Endothelial cell of hepatic sinusoid (primary cell): Measurements from ENCODE around the gene LDLRAD4.
"Not testable (repeated sequence)": the region's sequence is repeated elsewhere in the genome, so short reads cannot be mapped to it uniquely, and the experiment has no call there.

Source experiments
- in situ Hi-C: cut with HindIII; loops from 2 replicates; pipeline ENCODE4 v1.10.0; 2017; ENCODE audit warnings: low sequenced_read_pairs

The LDLRAD4 gene

DNA sequence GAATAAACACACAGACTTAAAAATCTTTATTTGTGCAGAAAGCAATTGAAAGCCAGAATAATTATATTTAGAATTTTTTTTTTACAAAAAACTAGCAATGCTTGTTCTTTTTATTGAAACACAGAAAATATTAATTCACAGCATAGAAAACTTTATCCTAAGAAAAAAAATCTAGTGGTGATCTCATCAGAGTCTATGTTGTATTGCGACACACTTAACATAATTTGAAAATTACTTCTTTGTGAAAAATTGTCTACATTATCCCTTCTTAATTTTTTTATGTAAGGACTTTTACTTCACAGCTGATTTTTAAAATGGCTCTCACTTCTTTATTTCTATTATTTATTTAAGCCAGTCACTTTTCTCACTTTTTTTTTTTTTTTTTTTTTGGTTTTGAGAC is 103.4 kb downstream of the LDLRAD4 start:
- in situ Hi-C loops = no loop called here

DNA sequence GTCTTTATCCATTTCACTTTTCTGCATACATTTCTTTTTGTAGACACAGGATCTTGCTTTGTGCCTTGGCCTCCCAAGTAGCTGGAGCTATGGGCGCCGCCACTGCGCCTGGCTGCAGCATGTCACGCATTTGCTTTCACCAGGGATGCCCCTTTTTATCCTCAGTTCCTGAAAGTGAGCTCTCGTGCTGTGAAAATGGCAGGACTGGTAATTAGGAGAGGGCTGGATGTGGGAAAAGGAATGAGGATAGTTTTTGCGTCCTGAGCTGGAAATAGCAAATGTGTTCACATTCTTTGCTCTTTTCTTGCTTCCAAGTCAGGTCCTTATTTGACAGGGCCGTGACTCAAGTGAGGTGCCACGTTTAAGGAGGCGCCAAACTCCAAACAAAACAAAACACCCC is 104.6 kb downstream of the LDLRAD4 start:
- in situ Hi-C loops = no loop called here

DNA sequence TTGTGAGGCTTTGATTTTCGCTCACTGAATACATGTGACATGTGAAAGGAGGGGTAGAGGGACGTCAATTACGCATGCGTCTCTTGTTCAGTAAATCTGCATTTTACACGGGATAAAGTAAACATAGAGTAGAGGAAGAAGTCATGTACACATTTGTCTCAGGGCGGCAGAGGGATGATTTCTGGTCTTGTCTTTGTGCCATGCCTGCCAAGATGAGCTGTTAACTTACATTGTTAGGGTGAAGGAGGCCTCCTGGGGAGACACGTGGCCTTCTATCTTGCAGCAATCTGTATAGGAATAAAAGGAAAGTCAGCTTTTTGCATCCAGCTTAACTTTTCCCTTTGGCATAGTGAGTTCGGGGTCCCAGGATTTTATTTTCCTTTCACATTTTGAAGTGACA is 106.3 kb downstream of the LDLRAD4 start:
- in situ Hi-C loops = no loop called here

DNA sequence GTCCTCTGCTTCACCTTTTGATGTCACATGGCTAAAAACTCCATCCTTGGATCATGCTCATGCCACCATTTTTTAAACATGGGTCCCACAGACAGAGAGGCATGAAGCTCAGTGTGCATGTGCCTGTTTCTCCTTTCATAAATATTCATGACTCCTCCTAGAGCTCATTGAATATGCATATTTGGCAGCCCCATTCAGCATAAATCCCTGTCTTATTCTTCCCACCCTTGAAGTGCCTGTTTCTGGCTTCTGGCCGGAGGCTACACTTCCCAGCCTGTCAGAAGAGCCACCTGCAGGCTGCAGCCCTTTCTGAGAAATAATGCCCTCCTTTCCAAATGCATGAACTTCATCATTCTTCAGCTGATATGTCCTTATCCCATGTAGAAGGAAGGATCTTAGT is 109.7 kb downstream of the LDLRAD4 start:
- in situ Hi-C loops = no loop called here

DNA sequence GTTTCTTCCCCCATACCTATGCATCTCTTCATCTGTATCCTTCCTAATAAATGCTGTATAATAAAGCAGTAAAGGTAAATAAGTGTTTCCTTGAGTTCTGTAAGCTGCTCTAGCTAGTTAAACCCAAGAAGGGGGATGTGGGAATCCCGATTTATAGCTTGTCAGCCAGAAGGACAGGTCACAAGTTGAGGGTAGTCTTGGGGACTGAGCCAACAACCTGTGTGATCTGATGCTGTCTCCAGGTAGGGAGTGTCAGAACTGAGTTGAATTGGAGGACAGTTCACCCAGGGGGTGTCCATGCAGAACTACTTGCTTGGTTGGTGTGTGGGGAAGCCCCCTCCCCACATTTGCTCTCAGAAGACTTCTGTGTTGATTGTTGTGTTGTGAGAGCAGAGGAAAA is 112.4 kb downstream of the LDLRAD4 start:
- in situ Hi-C loops = no loop called here

DNA sequence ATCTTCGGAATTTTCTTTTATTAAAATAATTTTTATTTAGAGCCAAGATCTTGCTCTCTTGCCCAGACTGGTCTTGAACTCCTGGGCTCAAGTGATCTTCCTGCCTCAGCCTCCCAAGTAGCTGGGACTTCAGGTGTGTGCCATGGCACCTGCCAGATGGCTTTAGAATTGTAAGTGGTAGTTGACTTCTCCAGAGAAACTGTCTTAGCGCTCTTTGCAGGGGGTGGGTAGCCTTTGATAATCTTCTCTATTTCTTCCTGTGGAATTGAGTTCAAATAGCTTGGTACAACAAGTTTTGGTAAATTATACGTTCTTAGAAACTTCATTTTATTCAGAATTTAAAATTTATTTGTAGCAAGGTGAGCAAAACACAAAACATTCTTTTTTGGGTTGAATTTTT is 113.3 kb downstream of the LDLRAD4 start:
- in situ Hi-C loops = no loop called here

DNA sequence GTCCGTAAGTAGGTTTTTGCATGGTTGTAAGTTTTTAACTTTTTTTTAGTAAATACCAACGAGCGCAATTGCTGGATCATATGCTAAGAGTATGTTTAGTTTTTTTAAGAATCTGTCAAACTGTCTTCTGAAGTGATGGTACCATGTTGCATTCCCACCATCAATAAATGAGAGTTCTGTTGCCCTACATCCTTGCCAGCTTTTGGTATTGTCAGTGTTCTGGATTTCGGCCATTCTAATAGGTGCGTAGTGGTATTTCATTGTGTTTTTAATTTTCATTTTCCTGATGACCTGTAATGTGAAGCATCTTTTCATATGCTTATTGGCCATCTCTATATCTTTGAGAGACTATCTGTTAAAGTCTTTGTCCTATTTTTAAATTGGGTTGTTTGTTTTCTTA is 114.3 kb downstream of the LDLRAD4 start:
- in situ Hi-C loops = no loop called here

DNA sequence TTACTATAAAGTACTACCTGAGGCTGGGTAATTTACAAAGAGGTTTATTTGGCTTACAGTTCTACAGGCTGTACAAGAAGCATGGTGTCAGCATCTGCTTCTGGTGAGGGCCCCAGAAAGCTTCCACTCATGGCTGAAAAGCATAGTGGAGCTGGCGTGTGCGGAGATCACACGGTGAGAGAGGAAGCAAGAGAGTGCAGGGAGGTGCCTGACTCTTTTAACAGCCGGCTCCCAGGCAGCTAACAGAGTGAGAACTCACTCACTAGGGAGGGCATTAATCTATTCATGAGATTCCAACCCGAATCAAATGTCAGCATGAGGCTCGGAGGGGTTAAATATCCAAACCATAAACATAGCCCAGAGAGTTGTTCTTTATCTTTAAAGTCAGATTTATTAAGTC is 117.3 kb downstream of the LDLRAD4 start:
- in situ Hi-C loops = loop anchor here (5.0 kb wide), 1 partner anchor 46 kb away; no protein-coding TSS in a partner anchor

DNA sequence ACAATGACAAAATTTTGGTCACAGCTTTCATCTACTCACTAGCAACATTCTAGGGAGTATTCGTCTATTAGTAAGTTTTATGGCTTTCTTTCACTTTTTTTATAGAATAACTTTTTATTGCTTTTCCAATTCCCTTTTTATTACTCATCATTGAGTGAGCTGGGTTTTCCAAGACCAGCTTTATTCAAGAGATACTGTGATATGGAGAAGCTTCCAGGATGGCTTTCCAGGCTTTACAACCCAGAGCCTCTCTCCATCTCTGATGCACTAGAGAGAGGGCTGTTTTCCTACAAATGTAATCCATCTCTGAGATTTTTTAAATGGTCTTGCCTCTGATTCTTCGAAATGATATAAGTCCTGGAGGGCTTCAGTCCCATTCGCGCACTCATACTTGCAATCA is 118.3 kb downstream of the LDLRAD4 start:
- in situ Hi-C loops = loop anchor here (5.0 kb wide), 1 partner anchor 45 kb away; no protein-coding TSS in a partner anchor

DNA sequence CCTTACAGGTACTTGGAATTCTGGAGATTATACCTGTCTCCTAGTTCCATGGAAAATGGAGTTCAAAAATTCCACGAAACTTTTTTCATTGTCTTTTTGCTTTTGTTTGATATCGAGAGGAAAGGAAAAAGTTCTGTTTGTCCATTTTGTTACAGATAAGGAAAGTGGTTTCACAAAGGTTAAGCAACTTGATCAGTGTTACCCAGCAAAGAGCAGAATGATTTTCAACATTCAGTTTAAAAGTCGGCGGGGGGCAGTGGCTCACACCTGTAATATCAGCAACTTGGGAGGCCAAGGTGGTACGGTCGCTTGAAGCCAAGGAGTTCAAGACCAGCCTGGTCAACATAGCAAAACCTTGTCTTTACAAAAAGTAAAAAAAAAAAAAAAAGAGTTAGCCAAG is 118.8 kb downstream of the LDLRAD4 start:
- in situ Hi-C loops = loop anchor here (5.0 kb wide), 1 partner anchor 45 kb away; no protein-coding TSS in a partner anchor

DNA sequence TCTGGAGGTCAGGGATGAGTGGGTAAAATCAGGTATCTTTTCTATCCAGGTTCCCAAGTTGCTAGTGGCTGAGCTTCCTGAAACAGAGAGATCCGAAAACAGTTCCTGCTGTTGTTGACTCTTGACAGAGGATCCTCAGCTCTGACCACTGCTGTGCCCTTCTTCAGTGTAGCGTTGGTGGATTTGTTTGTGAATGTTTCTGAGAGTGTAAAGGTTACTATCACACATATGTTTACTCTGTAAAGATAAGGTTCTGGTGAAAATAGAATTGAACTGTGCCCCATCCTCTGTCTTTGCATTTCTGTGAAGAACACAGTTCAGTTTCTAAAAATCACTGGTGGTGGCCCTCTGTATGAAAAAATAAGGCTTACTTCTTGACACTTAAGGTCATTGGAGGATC is 119.8 kb downstream of the LDLRAD4 start:
- in situ Hi-C loops = loop anchor here (5.0 kb wide), 1 partner anchor 44 kb away; no protein-coding TSS in a partner anchor

DNA sequence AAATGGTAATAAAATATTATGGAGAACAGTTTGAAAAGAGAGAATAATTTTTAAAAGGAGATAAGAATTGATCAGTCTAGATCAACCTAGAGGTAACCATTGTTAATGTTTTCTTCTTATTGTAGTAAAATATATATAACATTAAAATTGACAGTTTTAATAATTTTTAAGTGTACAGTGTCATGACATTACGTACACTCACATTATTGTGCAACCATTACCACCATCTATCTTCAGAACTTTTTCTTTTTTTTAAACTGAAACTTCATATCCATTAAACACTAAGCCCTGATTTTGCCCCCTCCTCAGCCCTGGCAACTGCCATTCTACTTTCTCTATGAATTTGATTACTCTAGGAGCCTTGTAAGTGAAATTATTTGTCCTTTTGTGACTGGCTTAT is 121.1 kb downstream of the LDLRAD4 start:
- in situ Hi-C loops = loop anchor here (5.0 kb wide), 1 partner anchor 43 kb away; no protein-coding TSS in a partner anchor

DNA sequence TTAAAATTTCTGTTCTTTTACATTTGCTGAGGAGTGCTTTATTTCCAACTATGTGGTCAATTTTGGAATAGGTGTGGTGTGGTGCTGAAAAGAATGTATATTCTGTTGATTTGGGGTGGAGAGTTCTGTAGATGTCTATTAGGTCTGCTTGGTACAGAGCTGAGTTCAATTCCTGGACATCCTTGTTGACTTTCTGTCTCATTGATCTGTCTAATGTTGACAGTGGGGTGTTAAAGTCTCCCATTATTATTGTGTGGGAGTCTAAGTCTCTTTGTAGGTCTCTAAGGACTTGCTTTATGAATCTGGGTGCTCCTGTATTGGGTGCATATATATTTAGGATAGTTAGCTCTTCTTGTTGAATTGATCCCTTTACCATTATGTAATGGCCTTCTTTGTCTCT is 127.9 kb downstream of the LDLRAD4 start:
- in situ Hi-C loops = not testable (repeated sequence)

DNA sequence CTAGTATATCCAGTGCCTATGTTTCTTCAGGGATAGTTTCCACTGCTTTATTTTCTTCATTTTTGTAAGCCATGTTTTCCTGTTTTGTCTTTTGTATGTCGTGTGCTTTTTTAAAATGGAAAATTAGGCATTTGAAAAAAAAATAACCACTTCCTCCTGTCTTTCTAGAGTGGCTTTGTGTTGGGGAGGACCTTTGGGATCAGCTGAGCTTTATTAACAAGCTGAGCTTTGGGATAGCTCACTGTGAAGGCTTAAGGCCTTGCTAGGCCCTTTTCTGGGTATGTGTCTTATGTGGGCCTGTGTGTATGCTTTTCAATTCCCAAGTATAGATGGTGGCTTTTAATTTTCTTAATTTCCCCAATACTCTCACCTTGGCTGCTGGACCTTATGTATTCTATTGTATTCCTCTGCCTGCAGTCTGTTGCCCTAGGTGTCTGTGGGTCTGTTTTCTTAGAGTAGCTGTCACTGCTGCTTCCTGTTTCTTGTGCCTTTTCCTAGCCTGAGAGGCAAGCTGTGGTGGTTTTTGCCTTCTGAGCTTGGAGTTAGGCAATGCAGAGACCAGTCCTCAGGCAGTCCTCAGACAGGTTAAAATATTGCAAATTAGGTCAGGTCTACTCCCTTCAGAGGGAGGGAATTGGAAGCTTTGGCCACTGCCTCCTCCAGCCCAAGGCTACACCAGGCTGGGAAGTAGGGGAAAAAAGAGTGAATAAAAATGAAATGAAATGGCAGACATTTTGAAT is 134.7 kb downstream of the LDLRAD4 start:
- in situ Hi-C loops = no loop called here

DNA sequence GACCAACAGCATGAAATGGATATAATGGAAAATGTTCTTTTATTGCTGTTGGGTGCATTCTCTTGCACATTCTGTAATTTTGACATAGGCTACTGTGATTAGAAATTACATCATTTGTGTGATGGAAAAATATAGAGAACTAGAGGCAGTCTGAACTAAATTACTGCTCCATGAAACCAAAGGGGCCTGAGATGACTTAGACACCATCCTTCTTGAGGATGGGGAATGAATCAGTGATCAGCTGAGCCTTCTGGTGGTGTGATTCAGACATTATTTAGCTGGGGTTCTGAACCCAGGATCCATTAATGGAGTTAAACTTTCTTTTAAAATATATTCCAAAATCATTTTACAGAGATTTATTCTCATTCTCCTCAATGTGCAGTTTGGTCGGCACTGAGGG is 135.8 kb downstream of the LDLRAD4 start:
- in situ Hi-C loops = no loop called here

DNA sequence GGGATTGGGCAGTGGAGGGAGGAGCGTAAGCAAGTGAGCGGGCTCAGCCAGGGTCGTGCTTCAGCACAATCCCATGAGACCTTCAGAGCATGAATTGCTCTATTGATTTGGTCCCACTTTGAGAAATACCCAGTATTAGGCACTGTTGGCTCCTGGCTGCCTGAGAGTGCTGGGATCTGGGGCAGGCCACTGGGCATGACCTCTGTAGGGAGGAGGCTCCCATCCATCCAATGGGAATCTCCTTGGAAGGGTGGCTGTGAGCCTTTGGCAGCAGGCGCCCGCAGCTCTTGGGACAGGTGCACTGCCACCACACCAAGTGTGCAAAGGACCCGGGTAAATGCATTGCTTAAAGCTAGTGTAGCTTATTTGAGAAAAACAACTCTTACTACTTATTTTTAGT is 137.5 kb downstream of the LDLRAD4 start:
- in situ Hi-C loops = no loop called here

DNA sequence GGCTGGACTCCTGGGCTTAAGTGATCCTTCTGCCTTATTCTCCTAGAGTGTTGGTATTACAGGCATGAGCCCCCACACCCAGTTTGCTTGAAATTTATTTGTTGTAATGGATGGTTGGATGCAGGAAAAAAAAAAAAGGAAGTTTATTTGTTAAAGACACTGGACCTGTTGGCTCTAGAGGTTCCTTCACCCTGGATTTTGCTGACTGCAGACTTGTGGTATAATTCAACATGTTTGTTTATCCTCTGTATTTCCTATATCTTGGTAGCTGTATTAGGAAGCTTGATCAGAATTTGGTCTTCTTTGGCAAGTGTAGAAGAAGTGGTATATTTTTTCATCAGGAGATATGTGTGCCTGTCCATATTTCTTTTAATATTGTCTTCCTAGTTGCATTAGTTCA is 138.7 kb downstream of the LDLRAD4 start:
- in situ Hi-C loops = no loop called here

DNA sequence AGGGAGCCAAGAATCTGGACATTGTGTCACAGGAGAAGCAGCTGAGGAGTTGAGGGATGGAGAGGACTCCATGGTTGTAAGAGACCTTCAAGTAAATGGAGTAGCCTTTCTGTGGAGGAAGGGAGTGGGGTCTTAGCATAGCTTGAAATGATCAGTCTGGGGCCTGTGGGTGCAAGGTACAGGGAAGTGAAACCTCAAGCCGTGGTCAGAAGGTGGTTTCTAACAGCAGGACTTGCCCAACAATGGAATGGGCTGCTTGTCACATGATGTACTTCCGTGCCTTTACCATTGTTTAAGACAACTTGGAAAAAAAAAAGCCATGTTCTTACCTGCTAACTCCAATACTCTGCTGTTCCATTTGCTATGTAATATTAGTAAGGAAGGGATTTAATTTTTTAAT is 140.7 kb downstream of the LDLRAD4 start:
- in situ Hi-C loops = no loop called here

DNA sequence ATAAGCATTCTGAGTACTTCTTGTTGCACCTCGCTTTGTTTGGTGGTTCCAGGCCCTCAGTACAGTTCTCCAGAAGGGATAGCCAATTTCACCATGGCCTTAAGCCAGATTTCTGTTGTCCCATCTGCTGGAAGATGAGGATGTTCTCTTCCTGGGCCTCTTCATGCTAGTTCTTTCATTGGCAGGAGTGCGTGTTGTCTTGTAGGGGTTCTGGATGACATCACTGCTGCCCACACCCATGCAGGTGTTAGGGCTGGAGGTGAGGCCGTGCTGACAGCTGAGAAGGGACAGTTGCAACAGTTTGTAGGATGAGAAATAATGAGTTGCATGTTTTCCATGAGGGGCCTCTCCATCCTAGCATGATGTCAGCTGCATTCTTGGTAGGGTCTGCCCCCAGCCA is 142.9 kb downstream of the LDLRAD4 start:
- in situ Hi-C loops = no loop called here

DNA sequence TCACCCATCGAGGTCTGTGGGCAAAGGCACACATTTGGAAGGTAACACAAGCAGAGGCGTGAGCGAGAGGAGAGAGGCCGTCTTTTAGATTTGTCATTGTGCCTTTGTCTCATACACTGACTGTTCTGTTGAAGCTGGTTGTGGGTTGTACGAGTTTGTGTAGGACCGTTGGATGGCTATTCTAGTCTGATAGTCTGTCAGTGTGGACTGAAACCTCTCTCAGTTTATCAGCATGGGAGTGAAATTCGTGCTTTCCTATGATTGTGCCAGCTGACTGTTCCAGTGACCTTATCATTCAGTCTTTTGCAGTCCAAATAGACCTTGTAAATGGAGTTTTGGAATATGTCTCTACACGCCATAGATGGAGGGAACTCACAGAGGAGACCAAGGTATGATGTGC is 143.5 kb downstream of the LDLRAD4 start:
- in situ Hi-C loops = no loop called here

DNA sequence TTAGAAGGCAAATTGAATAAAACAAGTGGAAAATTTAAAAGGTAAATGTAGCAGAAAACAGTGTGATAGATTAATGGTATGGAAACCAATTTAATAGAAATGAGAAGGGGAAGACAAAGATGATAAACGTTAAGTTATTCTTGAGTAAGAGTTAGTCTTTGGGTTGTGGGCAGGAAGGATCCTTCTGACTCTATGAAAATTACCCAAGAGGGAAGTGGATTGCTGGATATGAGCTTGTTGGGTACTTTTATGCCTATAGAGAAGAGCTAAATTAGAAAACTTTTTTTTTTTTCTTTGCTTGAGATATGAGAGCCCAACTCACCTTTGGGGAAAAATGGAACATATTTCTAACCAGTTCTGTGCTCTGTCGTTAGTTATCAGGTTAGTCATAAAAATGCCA is 144.0 kb downstream of the LDLRAD4 start:
- in situ Hi-C loops = no loop called here

DNA sequence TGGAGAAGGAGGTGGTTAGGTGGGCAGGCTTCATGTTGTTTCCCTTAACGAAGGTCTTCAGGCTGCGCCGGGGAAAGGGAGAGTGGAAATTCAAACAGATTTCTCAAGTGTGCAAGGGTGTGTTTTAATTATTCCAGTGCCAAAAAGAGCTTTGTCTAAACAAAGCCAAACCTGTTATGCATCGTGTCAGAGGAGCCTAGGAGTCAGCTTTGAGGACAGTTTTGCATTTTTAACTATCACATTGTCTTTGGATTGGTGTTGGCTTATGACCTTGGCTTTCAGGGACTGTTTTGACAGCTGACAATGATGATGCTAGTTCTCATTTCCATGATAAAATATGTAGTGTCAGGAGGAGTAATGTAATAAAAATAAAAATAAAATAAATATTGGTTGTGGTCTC is 144.8 kb downstream of the LDLRAD4 start:
- in situ Hi-C loops = no loop called here

DNA sequence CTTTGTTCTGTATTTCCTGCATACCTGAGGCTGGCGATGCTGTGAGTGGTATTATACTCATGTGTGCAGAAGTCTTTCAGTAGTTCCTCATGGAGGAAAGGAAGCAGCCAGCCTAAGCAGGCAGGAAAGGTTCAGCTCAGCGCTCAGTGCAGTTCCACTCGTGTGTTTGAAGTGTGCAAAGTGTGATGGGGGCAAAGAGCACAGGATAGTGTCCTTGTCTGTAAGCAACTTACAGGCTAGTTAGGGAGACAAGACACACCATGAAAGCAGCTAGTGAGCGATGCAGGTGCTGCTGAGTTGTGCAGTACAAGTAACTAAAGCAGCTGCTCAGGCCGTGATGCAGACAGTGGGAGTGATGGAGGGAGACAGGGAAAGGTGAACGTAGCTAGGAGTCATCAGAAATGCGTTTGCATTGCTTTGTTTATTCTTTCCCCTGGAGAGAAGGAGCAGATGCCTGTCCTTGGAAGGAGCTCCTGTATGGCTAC is 146.2 kb downstream of the LDLRAD4 start:
- in situ Hi-C loops = no loop called here
